ENCODE data around the gene TOMM34.

Gene TOMM34

GRCh38 chr20:44938637-44939036 lies 21.6 kb downstream of the TOMM34 start:
- FAIRE-seq = no peak
- no peak for DNase-seq (ENCODE audit: extremely low spot score, insufficient read length, low read depth)

DNA sequence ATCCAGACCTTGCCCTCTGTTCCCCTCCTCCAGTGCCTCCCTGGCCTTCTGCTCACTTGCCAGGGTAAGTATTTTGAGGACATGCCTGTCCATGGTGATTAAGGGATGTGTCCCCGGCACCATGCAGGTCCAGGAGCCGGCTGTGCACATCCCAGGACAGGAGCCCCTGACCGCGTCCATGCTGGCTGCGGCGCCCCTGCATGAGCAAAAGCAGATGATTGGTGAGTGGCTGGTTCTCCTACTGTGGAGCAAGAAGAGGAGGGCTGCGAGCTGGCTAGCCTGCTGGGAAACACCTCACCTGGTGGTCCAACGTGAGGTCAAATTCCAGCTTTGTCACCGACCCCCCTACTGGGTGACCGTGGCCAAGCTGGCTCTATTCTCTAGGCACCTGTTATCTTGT lies 23.7 kb downstream of the TOMM34 start:
- no peak for FAIRE-seq
- no peak for DNase-seq (ENCODE audit: extremely low spot score, insufficient read length, low read depth)

- FAIRE-seq (no peak), DNase-seq (ENCODE audit: extremely low spot score, insufficient read length, low read depth) (no peak)
Observed at GRCh38 chr20:44932916-44933315, 27.3 kb downstream of the TOMM34 start.

- FAIRE-seq (no peak), DNase-seq (ENCODE audit: extremely low spot score, insufficient read length, low read depth) (no peak)
Observed at GRCh38 chr20:44931911-44932310, 28.3 kb downstream of the TOMM34 start.

DNA sequence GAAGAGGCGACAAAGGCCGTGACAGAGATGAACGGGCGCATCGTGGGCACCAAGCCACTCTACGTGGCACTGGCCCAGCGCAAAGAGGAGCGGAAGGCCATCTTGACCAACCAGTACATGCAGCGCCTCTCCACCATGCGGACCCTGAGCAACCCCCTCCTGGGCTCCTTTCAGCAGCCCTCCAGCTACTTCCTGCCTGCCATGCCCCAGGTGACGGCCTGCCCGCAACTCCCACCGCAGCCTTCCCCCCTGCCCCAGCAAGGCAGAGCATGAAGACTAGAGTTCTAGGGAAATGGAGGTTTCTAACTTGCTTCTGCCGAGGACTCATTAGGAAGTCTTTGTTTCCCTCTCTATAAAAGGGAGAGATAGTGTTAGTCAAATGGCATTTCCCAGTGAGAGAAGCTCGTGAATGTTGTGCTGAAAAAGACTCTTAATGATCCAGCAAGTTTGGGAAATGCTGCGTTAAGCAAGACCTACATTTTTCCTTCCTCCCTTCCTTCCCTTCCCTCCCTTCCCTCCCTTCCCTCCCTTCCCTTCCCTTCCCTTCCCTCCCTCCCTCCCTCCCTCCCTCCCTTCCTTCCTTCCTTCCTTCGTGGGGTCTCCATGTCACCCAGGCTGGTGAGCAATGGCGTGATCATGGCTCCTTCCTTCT lies 29.6 kb downstream of the TOMM34 start:
- FAIRE-seq = no peak
- no peak for DNase-seq (ENCODE audit: extremely low spot score, insufficient read length, low read depth)

DNA sequence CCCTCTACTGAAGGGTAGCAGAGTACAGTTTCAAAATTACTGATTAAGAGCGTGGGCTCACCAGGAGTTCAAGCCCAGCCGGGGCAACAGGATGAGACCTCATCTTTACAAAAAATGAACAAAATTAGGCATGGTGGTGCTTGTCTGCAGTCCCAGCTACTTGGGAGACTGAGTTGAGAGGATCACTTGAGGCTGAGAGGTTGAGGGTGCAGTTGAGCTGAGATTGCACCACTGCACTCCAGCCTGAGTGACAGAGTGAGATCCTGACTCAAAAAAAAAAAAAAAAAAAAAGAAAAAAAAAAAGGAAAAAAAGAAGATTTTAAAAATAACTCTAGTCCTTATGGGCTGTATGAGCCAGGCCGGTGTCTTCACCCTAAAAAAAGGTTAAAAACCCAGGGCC lies 31.6 kb downstream of the TOMM34 start:
- DNase-seq (ENCODE audit: extremely low spot score, insufficient read length, low read depth) = no peak
- no peak for FAIRE-seq

GRCh38 chr20:44924541-44924940 lies 35.7 kb downstream of the TOMM34 start:
- no peak for FAIRE-seq
- no peak for DNase-seq (ENCODE audit: extremely low spot score, insufficient read length, low read depth)

GRCh38 chr20:44921447-44921846 lies 38.8 kb downstream of the TOMM34 start:
- FAIRE-seq (no peak), DNase-seq (ENCODE audit: extremely low spot score, insufficient read length, low read depth) (no peak)

DNA sequence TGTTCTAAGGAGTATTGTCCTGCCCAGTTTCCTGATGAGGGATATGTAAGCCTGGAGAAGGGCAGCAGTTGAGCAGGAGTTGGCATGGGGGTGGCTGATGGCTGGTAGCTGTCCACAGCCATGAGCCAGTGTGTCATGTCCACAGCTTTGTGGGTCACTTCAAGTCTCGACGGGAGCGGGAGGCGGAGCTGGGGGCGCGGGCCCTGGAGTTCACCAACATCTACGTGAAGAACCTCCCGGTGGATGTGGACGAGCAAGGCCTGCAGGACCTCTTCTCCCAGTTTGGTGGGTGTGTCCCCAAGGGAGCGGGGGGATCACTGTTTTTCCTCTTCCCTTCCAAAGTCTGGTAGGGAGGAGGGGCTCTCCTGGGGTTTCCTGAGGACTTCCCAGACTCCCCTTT lies 41.4 kb downstream of the TOMM34 start:
- no peak for DNase-seq (ENCODE audit: extremely low spot score, insufficient read length, low read depth)
- no peak for FAIRE-seq

- FAIRE-seq = no peak
- no peak for DNase-seq (ENCODE audit: extremely low spot score, insufficient read length, low read depth)
Observed at GRCh38 chr20:44918342-44918741, 41.9 kb downstream of the TOMM34 start.

- no peak for FAIRE-seq
- DNase-seq (ENCODE audit: extremely low spot score, insufficient read length, low read depth) = no peak
Observed at GRCh38 chr20:44917399-44917798, 42.8 kb downstream of the TOMM34 start.

- no peak for DNase-seq (ENCODE audit: extremely low spot score, insufficient read length, low read depth)
- FAIRE-seq = no peak
Observed at GRCh38 chr20:44916586-44916985, 43.6 kb downstream of the TOMM34 start.

DNA sequence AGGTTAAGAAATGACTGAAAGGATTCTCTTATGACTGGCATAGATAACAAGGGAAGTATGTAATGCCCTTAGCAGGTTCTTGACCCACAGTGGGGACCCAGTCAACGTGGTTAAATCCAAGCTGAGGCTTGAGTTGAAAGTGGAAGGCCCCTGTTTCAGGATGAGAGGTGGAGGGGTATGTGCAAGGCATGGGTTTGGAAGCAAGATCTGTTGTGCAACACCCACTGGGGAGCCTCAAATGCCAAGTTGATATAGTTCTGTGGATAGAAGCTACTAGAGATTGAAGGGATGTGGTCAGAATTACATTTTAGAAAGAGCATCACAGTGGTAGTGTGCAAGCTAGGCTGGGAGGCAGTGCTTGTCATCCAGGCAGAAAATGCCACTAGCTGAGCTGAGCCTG lies 45.3 kb downstream of the TOMM34 start:
- DNase-seq (ENCODE audit: extremely low spot score, insufficient read length, low read depth) = no peak
- FAIRE-seq = no peak

- FAIRE-seq (no peak), DNase-seq (ENCODE audit: extremely low spot score, insufficient read length, low read depth) (no peak)
Observed at GRCh38 chr20:44912189-44912588, 48.0 kb downstream of the TOMM34 start.

DNA sequence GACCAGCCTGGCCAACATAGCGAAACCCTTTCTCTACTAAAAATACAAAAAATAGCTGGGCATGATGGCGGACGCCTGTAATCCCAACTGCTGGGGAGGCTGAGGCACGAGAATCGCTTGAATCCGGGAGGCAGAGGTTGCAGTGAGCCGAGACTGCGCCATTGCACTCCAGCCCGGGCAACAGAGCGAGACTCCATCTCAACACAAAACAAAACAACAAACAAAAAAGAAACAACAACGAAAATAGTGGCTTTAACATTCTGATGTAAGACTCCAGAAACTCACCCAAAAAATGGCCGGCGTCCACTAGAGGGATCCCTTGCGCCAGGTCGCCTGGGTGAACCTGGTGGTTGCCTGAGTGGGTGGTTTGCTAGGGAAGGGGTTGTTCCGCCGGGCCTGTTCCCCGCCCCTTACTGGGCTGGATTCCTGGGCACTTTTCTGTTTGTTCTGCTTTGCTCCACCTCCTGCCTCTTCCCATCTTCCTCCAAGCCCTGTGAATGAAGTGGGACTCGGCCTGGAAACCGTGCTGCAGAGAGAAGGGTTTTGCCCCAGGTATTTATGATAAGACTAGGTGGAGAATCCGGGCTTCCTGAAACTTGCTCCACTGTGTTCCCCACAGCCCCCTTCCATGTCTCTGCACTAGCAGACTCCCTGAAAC lies 48.8 kb downstream of the TOMM34 start:
- peak; percentile 9 for FAIRE-seq
- DNase-seq (ENCODE audit: extremely low spot score, insufficient read length, low read depth) = peak; percentile 38

DNA sequence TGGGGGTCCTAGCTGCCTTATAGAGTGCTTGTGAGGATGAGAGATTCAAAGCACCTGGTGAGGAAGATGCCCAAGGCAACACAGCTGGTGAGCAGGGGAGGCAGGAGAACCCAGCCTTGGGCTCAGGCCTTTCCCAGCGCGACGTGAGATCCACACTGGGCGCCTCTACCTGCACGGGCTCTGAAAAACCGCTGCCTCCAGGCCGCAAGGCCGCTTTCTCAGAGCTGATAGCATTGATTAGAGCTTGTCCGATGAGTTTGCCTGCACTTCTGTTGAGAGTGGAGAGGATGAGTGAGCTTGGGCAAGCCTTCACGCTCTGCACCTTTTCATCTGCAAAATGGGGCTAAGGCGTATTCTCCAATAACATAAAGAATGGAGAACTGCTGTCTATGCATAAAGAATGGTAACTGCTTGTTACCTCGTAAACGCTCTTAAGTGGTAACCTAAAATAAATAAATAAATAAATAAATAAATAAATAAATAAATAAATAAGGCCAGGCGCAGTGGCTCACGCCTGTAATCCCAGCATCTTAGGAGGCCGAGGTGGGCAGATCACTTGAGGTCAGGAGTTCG lies 49.4 kb downstream of the TOMM34 start:
- no peak for FAIRE-seq
- no peak for DNase-seq (ENCODE audit: extremely low spot score, insufficient read length, low read depth)

DNA sequence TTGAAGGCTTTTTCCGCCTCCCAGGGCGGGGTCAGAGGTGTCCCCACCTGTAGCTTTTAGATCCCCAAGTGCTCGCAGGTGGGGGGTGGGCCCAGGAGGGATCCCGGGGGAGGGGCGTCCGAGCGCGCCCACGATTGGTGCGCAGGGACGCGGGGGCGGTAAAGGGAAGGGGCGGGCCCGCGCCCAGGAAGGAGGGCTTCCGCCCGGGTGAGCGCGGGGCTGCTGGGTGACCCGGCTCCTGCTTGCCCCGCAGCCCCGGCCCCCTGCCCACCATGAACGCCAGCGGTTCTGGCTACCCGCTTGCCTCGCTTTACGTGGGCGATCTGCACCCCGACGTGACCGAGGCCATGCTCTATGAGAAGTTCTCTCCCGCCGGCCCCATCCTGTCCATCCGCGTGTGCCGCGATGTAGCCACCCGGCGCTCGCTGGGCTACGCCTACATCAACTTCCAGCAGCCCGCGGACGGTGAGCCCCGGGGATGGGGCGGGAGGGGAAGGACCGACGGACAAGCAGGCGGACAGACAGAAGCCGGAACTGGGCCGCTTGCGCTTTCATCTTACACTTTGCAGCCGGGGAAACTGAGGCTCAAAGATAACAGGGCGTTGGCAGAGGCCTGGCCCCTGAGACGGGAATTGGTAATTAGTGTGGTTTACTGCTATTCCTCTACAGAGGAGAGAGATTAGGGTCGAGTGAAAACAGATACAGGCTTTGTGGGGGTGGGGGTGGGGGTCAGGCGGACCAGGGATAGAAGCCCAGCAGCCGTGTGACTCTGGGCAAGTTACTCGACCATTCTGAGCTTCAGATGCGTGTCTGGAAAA lies 50.1 kb downstream of the TOMM34 start, which contains the start of gene PABPC1L:
Gene PABPC1L (plus strand): TSS at position 189 of the 818 bp plus-strand sequence. CDS start 84 bp downstream, at position 273.
- DNase-seq (ENCODE audit: extremely low spot score, insufficient read length, low read depth) = peak; percentile 81
- peak; percentile 65 for FAIRE-seq

- FAIRE-seq (no peak), DNase-seq (ENCODE audit: extremely low spot score, insufficient read length, low read depth) (no peak)
Observed at GRCh38 chr20:44908987-44909871, 51.0 kb downstream of the TOMM34 start.

DNA sequence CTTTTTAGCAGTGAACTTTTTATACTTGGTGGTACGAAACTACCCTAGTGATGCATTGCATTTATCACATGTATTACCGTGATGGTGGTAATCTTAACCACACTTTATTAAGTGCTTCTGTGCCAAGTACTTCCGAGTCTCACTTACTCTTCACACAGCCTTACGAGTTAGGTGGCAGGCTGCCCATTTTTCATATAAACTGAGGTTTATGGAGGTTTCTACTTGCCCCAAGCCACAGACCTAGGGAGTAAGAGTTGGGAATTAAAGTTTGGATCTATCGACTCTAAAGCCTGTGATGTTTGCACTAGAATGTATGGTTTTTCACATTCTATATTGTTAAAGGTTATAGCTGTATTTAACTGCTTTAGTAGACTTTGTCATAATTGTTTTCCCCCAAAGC lies 55.8 kb downstream of the TOMM34 start:
- DNase-seq (ENCODE audit: extremely low spot score, insufficient read length, low read depth) (no peak), FAIRE-seq (no peak)

GRCh38 chr20:44901974-44902373 lies 58.2 kb downstream of the TOMM34 start:
- no peak for FAIRE-seq
- DNase-seq (ENCODE audit: extremely low spot score, insufficient read length, low read depth) = no peak
